ENCODE data around the gene CD44.
"Not testable (repeated sequence)": the region's sequence is repeated elsewhere in the genome, so short reads cannot be mapped to it uniquely, and the experiment has no call there.

Gene CD44

DNA sequence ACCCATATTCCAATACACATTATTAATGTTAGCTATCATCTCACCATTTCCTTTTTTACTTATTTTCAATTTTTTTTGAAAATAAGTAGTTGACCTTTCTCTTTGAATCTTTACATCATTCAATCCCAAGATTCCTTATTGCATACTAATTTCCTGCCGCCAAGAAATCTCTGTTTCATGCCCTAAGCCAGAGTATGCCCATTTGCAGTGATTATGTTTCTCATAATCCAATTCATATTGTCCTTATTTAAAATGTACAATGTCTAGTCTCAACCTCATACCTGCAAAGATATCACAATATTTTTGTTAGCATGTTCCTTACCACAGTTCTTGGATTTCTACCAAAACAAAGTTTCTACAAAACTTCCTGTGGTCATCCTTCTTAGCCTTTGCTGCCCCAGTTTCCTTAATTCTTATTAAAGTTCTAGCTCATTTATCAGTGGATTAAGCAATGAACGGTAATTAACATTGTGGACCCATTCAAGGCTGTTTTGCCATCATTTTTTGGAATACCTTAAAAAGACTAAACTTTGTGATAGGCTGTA is 75.3 kb downstream of the CD44 start:
- peak; percentile 74 for DNase-seq (ENCODE audit: low read depth)

DNA sequence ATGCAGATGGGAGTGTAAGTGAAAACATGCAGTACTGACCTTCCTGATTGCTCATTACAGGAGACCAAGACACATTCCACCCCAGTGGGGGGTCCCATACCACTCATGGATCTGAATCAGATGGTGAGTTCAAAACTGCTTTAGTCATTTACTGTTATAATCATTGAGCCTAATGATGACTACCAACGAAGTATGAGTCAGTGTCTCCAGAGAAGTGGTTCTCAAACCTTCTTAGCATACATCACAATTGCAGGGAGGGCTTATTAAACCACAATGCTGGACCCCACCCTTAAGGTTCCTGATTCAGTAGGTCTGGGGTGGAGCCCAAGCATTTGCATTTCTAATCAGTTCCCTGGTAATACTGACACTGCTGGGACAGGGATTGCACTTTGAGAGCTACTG is 75.8 kb downstream of the CD44 start:
- peak; percentile 98 for DNase-seq (ENCODE audit: low read depth)

DNA sequence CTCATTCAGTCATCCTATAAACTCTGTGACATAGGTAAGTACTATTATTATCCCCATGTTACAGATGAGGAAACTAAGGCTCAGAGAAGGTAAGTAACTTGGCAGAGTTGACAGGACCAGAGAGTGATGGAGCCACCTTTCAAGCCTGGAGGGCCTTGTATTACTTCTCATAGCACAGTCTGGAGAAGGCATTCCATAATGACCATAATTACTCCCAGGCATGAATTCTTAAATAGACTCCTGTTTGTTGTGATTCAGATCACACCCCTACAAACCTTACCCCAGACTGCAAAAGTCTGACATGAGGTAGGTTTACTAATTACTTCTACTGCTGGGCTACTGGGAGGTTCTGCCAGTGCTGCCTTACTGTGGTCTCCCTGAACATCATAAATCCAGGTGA is 77.0 kb downstream of the CD44 start:
- no peak for DNase-seq (ENCODE audit: low read depth)

DNA sequence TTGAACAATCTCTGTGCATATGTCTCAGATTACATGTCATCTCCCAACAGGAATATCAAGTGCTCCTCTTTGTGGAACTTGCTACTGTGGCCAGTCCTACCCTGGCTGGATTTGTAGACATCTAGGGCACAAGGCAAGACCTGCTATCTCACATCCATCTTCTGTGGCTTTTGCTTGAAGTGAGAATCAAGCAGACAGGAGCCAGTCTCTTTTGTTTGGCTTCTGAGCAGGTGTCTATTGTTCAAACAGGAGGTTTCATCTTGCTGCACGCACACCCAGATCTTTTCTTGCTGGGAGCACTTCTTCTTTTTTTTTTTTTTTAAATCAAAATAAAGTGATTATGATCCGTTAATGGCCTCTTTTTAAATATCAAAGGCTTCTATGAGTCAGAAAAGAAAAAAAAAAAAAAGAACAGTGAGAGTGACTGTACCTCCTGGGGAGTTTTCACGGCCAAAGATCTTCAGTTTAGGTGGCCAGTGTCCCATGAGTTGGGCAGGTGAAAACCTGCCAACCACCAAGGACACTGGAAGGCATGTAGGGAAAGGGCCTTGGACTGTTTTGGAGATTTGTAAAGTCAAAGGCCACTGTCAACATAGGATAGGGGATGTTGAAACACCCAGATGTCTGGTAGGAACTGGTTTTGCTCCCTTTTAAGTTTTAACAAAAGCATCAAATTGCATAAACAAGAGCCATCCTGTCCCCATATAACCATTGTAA is 78.1 kb downstream of the CD44 start:
- DNase-seq (ENCODE audit: low read depth), result peak; percentile 40

DNA sequence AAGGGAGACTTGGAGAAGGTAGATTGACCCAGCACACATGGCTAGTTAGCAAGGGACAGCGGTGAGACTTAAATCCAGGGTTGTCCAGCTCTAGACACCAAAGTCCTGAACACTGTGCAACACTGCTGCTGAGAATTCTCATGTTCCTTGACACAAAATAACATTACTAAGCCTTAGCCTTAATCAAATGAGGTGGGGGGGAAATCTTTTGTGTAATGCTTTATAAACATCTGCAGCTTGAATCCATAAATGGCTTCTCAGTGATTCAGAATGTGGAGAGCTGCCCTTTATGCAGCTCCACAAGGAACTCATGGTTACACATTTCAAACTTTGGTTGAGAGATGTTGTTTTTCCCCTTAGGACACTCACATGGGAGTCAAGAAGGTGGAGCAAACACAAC is 80.0 kb downstream of the CD44 start:
- DNase-seq (ENCODE audit: low read depth), result peak; percentile 86

DNA sequence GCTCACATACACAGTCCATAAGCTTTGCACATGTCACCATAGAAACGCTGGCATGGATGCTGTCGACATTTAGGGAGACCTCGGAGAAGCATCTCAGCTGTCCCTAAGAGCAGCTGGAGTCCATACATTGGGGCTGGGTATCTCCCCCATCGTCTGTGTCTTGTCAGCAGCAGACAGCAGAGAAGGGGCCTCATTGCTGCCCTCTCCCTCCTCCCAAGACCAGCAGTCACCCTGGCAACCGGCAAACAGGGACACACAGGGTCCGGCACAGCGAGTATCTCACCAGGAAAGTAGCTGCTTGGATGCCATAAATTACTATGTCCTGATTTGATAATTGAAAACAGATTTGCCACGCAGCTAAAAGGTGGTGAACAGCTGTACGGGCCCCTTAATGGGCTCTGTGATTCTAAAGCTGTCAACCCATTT is 84.4 kb downstream of the CD44 start:
- peak; percentile 30 for DNase-seq (ENCODE audit: low read depth)

DNA sequence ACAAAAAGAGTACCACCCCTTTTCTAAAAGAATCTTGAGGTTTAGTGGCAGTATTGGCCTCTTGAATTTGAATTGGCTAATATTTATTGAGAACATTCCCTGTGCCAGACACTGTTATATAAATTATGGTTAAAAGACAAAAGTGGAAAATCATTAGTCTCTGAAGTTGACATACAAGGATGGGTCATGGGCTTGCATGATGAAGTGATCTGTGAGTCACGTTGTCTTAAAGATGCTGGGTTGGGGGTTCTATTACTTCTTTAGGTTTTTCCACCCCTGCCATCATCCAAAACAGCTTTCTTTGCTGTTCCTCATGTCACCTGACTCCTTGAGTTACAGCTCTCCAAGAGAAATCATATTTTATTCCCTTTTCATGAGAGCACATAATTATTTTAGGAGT is 85.0 kb downstream of the CD44 start:
- DNase-seq (ENCODE audit: low read depth), result no peak

DNA sequence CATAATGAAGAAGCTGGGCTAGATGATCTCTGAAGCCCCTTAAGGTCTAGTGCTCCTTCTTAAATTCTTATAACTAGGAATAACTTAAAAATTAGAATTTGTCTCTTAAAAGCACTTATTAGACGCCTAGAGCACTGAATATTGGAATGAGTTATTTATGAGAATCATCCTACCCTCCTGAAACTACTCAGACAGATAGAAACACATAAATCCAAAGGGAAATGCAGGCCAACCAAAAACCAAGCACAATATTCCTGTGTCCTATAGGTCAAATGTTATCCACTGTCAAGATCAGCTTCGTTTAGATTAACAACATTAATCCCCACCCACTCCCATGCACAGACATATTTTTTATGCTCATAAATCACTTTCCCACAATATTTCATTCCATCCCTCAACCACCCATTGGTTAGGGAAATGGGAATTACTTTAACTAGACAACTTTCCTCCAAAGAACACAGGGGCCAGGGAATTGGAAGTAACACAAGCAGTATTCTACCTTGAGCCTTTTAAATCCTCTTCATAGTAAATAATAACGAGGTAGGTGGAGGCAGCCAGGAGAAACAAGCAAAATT is 87.1 kb downstream of the CD44 start:
- no peak for DNase-seq (ENCODE audit: low read depth)

DNA sequence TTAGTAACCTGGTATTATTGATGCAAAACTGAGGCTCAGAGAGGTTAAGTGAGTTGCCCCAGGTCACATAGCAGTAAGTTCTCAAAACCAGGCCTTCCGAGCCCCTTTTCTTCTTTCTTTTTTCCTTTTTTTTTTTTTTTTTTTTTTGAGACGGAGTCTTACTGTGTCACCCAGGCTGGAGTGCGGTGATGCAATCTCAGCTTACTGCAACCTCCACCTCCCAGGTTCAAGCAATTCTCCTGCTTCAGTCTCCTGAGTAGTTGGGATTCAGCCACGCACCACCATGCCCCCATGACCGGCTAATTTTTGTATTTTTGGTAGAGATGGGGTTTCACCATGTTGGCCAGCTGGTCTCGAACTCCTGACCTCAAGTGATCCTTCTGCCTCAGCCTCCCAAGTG is 87.8 kb downstream of the CD44 start:
- DNase-seq (ENCODE audit: low read depth), result not testable (repeated sequence)

DNA sequence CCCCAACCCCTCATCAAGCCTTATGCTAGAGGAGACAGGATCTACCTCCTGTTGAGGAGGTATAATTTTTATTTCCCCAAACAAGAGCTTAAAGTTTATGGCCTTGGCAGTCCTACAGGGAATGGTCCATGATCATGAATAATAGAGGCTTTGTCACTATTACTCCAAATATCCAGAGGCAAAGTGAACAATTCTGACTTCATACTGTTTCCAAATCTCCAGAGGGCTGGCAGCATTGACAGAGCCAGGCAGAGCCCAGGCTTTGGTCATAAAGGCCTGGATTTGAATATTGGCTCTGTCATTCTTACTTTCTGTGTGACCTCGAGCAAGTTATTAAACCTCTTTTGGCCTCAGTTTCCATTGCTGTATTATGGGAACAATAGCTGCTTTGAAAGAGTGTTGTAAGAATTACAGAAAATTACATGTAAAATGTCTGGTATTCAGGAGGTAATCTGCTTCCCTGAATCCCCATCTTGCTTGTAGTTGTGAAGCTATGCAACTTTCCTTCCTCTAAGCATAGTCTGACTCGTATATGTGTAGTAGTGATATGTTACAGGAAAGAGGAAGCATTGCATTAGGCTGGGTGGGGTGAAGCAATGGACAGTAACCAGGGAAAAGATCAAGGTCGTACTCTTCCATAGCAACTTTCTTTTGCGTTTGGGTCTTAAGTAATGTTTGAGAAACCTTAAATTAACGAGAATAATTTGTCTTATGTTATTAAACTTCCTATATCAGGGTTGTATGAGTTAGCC is 88.8 kb downstream of the CD44 start:
- peak; percentile 28 for DNase-seq (ENCODE audit: low read depth)

DNA sequence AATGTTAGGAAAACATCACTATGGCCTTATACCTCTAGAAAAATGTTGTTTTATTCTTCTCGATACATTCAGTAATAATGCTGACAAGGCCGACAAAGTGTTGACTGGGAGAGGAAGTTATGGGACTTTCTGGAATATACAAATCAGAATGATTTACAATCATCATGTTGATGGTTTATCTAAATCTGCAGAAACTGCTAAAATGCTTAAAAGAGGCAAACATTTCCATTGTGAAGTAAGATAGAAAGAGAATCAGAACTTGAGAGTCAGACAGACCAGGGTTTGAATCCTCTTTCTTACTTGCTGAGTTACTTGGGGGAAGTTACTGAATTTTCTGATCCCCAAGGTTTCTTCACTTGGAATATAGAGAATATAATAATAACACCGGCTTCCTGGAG is 89.4 kb downstream of the CD44 start:
- no peak for DNase-seq (ENCODE audit: low read depth)

DNA sequence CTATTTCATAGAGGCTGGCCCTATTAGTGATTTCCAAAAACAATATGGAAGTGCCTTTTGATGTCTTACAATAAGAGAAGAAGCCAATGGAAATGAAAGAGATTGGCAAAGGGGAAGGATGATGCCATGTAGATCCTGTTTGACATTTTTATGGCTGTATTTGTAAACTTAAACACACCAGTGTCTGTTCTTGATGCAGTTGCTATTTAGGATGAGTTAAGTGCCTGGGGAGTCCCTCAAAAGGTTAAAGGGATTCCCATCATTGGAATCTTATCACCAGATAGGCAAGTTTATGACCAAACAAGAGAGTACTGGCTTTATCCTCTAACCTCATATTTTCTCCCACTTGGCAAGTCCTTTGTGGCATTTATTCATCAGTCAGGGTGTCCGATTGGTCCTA is 91.4 kb downstream of the CD44 start:
- no peak for DNase-seq (ENCODE audit: low read depth)

DNA sequence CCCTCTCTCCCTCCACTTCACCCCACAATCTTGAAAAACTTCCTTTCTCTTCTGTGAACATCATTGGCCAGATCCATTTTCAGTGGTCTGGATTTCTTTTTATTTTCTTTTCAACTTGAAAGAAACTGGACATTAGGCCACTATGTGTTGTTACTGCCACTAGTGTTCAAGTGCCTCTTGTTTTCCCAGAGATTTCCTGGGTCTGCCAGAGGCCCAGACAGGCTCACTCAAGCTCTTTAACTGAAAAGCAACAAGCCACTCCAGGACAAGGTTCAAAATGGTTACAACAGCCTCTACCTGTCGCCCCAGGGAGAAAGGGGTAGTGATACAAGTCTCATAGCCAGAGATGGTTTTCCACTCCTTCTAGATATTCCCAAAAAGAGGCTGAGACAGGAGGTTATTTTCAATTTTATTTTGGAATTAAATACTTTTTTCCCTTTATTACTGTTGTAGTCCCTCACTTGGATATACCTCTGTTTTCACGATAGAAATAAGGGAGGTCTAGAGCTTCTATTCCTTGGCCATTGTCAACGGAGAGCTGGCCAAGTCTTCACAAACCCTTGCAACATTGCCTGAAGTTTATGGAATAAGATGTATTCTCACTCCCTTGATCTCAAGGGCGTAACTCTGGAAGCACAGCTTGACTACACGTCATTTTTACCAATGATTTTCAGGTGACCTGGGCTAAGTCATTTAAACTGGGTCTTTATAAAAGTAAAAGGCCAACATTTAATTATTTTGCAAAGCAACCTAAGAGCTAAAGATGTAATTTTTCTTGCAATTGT is 92.3 kb downstream of the CD44 start:
- DNase-seq (ENCODE audit: low read depth), result no peak

DNA sequence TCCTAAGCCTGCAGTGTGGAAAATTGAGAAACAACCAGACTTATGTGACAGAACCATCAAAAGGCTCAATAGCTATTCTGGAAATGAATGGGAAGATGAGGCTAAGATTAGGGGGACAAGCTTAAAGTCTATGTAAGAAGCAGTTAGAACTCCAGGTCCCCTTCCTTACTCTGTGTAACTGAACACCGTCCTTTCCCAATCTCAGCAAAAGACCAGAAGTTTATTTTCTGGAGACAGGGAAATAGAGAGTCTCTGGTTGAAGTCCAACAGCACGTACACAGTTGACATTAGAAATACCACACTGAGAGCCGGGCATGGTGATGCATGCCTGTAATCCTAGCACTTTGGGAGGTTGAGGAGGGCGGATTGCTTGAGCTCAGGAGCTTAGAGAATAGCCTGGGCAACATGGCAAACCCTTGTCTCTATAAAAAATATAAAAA is 93.9 kb downstream of the CD44 start:
- DNase-seq (ENCODE audit: low read depth), result peak; percentile 36

DNA sequence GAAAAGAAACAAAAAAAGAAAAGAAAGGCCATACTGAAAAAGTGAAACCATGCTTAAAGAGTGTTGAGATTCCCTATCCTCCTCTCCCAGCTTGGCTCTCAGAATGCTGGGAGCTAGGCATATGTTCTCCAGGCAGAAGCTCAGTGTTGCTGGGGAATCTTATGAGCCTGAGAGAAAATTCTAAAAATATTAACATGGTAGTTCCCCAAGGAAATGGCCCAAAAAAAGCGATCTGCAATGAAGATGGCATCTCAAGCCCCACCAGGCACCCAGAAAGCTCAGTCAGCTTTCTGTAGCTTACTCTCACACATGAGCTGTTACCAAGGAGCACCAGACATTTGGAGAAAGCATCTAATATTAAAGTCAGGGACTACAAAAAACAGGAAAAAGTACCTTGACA is 94.5 kb downstream of the CD44 start:
- no peak for DNase-seq (ENCODE audit: low read depth)

DNA sequence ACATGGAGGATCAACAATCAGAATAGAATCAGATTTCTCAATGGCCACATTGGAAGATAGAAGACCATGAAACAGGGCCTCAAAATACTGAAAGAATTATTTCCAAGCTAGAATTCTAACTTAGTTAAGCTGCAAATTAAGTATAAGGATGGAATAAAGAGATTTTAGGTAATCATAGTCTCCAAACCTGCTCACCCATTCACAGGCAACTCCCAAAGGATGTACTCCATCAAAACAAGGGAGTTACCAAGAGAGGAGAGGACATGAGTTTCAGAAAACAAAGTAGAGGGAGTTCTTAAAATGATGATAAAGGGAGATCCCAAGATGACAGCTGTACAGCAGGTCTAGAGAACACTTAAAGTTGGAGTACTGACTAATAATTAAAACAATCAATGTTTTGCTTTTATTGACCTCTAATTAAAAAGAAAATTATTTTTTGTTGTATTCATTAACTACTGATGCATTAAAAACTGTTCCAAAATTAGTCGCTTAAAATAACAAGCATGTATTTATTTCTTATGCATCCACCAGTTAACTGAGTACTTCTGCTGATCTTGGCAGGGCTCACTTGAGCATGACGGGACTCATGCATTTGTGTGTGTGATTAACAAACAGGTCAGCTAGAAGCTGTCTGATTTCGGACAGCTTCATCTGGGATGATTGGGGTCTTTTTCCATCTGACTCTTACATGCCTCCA is 95.6 kb downstream of the CD44 start:
- DNase-seq (ENCODE audit: low read depth), result no peak

DNA sequence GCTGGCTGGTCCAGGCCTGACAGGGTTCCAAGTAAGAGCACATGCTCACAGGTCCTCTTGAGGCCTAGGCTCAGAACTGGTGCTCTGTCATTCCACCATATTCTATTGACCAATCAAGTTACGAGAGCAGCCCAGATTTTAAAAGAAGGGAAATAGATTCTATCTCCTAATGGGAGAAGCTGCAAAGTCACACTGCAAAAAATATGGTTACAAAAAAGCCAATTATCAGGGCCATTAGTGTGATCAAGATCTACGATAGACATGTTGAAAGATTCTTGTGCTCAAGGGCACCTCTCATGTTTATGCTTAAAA is 96.1 kb downstream of the CD44 start:
- no peak for DNase-seq (ENCODE audit: low read depth)

DNA sequence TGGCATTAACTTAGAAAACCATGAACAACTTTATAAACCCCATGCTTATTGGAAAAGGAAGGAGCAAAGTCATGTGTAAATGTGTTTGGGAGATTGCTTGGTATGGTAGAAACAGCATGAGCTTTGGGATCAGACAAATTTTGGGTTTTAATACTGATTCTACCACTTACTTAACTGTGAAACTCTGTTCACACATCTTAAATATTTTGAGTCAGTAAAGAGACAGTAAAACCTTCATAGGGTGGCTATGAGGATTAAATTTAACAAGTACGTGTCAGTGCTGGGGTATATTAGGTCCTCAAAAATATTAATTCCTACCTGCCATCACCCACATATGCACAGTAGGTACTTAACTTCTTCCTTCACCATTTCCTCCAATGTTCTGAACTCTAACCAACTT is 96.5 kb downstream of the CD44 start:
- DNase-seq (ENCODE audit: low read depth), result no peak

DNA sequence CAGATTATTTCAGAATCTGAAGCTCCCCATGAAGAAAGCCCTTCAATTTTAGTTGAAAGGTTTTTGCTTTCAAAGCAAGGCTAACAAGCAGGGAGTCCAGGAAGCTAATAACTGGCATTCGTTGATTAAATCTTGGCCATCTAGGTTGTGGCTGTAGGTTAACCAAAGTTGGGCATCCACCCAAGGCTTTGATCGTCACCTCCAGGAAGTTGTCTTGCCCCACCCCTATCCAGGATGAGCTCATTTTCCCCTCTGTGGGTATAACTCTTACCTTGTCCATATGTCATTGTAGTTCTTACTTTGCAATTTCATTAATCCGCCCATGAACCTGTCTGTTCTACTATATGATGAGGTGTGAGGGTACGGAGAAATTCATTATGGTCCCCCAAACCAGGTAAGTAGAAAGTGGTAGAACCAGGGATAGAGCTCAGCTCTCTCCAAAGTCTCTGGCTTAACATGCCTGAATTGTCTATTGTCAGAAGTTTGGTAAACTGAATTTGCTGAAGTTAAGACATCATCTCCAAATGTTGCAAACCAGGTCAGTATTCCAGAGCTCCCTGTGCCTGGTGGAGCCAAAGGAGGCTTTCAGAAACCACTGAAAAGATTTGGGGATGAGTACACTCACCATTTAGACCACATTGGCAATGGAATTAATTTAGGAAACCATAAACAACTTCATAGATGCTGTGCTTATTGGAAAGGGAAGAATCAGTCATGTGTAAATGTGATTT is 97.1 kb downstream of the CD44 start:
- peak; percentile 77 for DNase-seq (ENCODE audit: low read depth)

DNA sequence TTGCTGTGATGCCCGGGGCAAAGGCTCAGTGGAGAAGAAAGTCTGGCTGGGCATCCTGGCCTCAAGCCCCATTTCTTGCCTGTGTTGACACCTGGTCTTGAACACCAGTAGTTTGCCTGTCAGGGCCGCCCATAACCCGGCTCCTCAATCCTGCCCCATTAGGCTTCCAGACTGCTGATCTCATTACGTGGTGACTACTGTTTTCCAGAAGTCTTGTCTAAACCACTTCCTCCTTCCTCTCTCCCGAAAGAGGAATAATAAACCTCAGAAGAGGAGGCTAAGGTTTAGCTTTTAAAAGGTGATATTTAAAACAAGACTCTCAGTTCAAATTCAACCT is 97.7 kb downstream of the CD44 start:
- peak; percentile 71 for DNase-seq (ENCODE audit: low read depth)

DNA sequence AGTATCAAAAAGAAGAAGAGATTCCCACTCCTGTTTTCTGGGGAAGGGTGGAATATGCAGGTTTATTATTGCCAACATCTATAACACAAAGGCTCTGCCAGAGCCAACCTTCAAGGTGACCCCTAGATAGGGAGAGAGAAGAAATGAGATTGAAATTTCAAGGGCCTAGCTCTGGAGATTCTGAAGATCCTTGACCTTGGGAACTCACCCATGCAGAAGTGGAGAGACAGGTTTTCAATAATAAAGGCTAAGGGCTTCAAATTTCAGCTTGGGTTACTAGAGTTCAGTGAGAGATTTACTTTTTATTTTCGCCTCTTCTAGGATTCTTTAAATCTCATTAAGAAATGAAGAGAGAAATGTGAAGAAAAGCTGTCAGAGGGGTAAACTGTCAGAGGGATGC is 98.4 kb downstream of the CD44 start:
- DNase-seq (ENCODE audit: low read depth), result no peak

All from iris pigment epithelial cell (primary cell).